SK-N-SH (cell line): Measurements from ENCODE around the gene TIMM21. TPM values are rescaled to one million over a fixed set of nuclear protein-coding genes. Genes with fewer than 3 reads are reported as not detected.

ENCODE experiments used
- CTCF ChIA-PET: fragments of 300-600, 350-600 bp; formaldehyde crosslinking; extraction: SDS; loops from one replicate; lab custom pipeline; 2021; lab: Yijun Ruan, JAX
- POLR2A ChIA-PET: fragments of 350-600 bp; sonication (Branson Sonifier 250); formaldehyde crosslinking; extraction: SDS; loops from one replicate; lab custom pipeline; 2020; ENCODE audit warnings: antibody characterized with exemption, inconsistent platforms; lab: Yijun Ruan, JAX
- DNase-seq: peaks from one replicate; pipeline ENCODE4 v3.0.0; 2012
- H2AFZ ChIP-seq: fragments of 200-600 bp; sonication (generic); 2 replicates; pipeline ENCODE4 v1.8.1; 2016; ENCODE audit warnings: antibody characterized with exemption, mild to moderate bottlenecking, low read depth
- H3F3A ChIP-seq: fragments of 200-600 bp; sonication (generic); replicated peaks from 2 replicates; pipeline ENCODE3; 2016; ENCODE audit warnings: antibody characterized with exemption, mild to moderate bottlenecking; ENCODE audit not compliant: insufficient read depth
- H3K27ac ChIP-seq, 2 experiments: fragments of 200-500 bp in 1 of 2; fragments of 200-600 bp in 1 of 2; sonication (Bioruptor generic) in 1 of 2; sonication (generic), shearing (Covaris generic) in 1 of 2; 2 replicates each; pipeline versions ENCODE4 v1.5.1 to v1.6.1; 2014 to 2016; ENCODE audit warnings: low read depth in 2 of 2, inconsistent platforms in 1 of 2, low read length in 1 of 2, mild to moderate bottlenecking in 1 of 2, mixed read lengths in 1 of 2
- H3K27me3 ChIP-seq: fragments of 200-600 bp; sonication (generic), shearing (Covaris generic); 2 replicates; pipeline ENCODE4 v1.6.1; 2016; ENCODE audit warnings: mixed run types; ENCODE audit not compliant: insufficient read depth
- H3K36me3 ChIP-seq, 2 experiments: fragments of 200-500 bp in 1 of 2; fragments of 200-600 bp in 1 of 2; sonication (Bioruptor generic) in 1 of 2; sonication (generic) in 1 of 2; replicated peaks in 1 of 2; 2 replicates each; pipeline versions ENCODE3 to v1.5.1; 2014 to 2016; ENCODE audit warnings: low read length in 1 of 2, mild to moderate bottlenecking in 1 of 2; ENCODE audit not compliant: insufficient read depth in 2 of 2, control insufficient read depth in 1 of 2
- H3K4me1 ChIP-seq, 2 experiments: fragments of 200-500 bp in 1 of 2; fragments of 200-600 bp in 1 of 2; sonication (Bioruptor generic) in 1 of 2; sonication (generic), shearing (Covaris generic) in 1 of 2; 2 replicates each; pipeline versions ENCODE4 v1.5.1 to v1.6.1; 2014 to 2016; ENCODE audit warnings: low read depth in 1 of 2, low read length in 1 of 2, mixed run types in 1 of 2; ENCODE audit not compliant: insufficient read depth in 2 of 2, control insufficient read depth in 1 of 2
- H3K4me2 ChIP-seq: fragments of 200-600 bp; sonication (generic), shearing (Covaris generic); 2 replicates; pipeline ENCODE4 v1.6.1; 2017; ENCODE audit warnings: mixed run types
- H3K4me3 ChIP-seq, 2 experiments: fragments of 200-500 bp in 1 of 2; fragments of 200-600 bp in 1 of 2; sonication (Bioruptor generic) in 1 of 2; sonication (generic), shearing (Covaris generic) in 1 of 2; 2 replicates each; pipeline versions ENCODE4 v1.5.1 to v1.8.1; 2014 to 2016; ENCODE audit warnings: low read depth in 2 of 2, inconsistent platforms in 1 of 2, low read length in 1 of 2, mild to moderate bottlenecking in 1 of 2, mixed read lengths in 1 of 2, moderate library complexity in 1 of 2
- H3K79me2 ChIP-seq: fragments of 200-600 bp; sonication (generic); 2 replicates; pipeline ENCODE4 v1.8.1; 2017; ENCODE audit warnings: mild to moderate bottlenecking; ENCODE audit not compliant: insufficient read depth
- H3K9ac ChIP-seq: fragments of 200-600 bp; sonication (generic); 2 replicates; pipeline ENCODE4 v1.6.1; 2017; ENCODE audit warnings: mixed run types
- H3K9me2 ChIP-seq: fragments of 200-600 bp; sonication (generic); 2 replicates; pipeline ENCODE4 v1.6.1; 2017; ENCODE audit warnings: mixed run types
- H3K9me3 ChIP-seq: fragments of 200-600 bp; sonication (generic); 2 replicates; pipeline ENCODE4 v1.6.1; 2017; ENCODE audit warnings: mixed run types, mild to moderate bottlenecking, moderate library complexity
- H4K20me1 ChIP-seq: fragments of 200-600 bp; sonication (generic); 2 replicates; pipeline ENCODE4 v1.6.1; 2017; ENCODE audit warnings: mild to moderate bottlenecking, mixed run types; ENCODE audit not compliant: insufficient read depth
- CHD2 ChIP-seq: fragments of 150-350 bp; IDR thresholded peaks from 2 replicates; pipeline ENCODE4 v1.6.1; 2018; ENCODE audit warnings: low read length; ENCODE audit not compliant: partially characterized antibody
- FOSL2 ChIP-seq: IDR thresholded peaks from 2 replicates; pipeline ENCODE4 v1.4.0; 2012; ENCODE audit warnings: low read depth, mild to moderate bottlenecking, moderate library complexity, borderline replicate concordance
- FOXM1 ChIP-seq: IDR thresholded peaks from 2 replicates; pipeline ENCODE4 v1.4.0; 2012; ENCODE audit warnings: low read depth, mild to moderate bottlenecking
- GATA2 ChIP-seq: sonication (generic); formaldehyde crosslinking; IDR thresholded peaks from 2 replicates; pipeline ENCODE4 v1.5.0; 2020; ENCODE audit warnings: mild to moderate bottlenecking, missing genetic modification reagents
- MEF2A ChIP-seq: IDR thresholded peaks from 2 replicates; pipeline ENCODE4 v1.4.0; 2012; ENCODE audit warnings: low read depth, borderline replicate concordance
- RCOR1 ChIP-seq: fragments of 150-350 bp; IDR thresholded peaks from 2 replicates; pipeline ENCODE4 v1.6.1; 2017; ENCODE audit warnings: antibody characterized with exemption, low read length
- RFX5 ChIP-seq: IDR thresholded peaks from 2 replicates; pipeline ENCODE4 v1.6.1; 2012; ENCODE audit warnings: mild to moderate bottlenecking, improper control_type of control experiment, low read length
- TCF12 ChIP-seq: IDR thresholded peaks from 2 replicates; pipeline ENCODE4 v1.4.0; 2012
- WGBS: methylation state at CpG from one replicate; pipeline ENCODE4 v1.1.6; 2017; ENCODE audit warnings: low lambda C conversion rate; 5-methylcytosine and 5-hydroxymethylcytosine counted together
- polyA plus RNA-seq, 3 experiments: library from polyadenylated mRNA; depleted of rRNA; stranded (reverse); fragments of >200 nt; gene quantifications; 2 replicates each; pipeline ENCODE4 v1.2.3, GENCODE V29; 2012
- TF ChIP-seq, protein P1 (sequence below): IDR thresholded peaks from 2 replicates; pipeline ENCODE4 v1.6.1; 2012; ENCODE audit warnings: mild to moderate bottlenecking, low read depth, low read length, moderate library complexity
- TF ChIP-seq, protein P2 (sequence below): IDR thresholded peaks from 2 replicates; pipeline ENCODE4 v1.4.0; 2012; ENCODE audit warnings: low read depth
- TF ChIP-seq, protein P3 (sequence below): fragments of 200-600 bp; sonication (generic); IDR thresholded peaks from 2 replicates; pipeline ENCODE4 v1.6.1; 2017; ENCODE audit warnings: antibody characterized with exemption, mild to moderate bottlenecking, moderate library complexity
- TF ChIP-seq, protein P4 (sequence below): IDR thresholded peaks from 2 replicates; pipeline ENCODE4 v1.4.0; 2012; ENCODE audit warnings: low read depth, borderline replicate concordance

TIMM21 gene
- polyA plus RNA-seq, 1 of the 3 experiments (the other 2 are of a cell fraction), result 27.6 TPM

DNA sequence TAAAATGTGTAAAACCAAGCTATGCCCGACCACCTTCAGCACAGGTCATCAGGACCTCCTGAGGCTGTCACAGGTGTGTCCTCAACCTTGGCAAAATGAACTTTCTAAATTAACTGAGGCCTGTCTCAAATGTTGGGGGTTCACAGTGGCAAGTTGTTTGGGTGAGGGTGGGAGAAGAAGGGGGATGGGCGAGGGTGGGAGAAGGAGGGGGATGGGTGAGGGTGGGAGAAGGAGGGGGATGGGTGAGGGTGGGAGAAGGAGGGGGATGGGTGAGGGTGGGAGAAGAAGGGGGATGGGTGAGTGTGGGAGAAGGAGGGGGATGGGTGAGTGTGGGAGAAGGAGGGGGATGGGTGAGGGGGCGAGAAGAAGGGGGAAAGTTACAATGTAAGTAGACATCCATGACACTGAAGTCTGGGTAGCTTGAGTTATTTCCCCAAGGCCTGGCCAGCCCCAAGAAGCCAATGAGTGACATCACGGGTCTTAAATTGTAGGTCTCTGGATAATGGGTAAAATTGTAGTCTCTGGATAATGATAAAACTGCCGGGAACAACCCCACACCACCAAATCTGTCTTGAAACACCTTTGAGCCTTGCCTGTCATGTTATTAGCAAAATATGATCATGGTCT, 56.3 kb downstream of the TIMM21 start:
- ChIA-PET CTCF (interaction anchor here (4.0 kb wide), 1 partner anchor 138 kb away, joined by 26 read pairs; no protein-coding TSS in a partner anchor), POLR2A (no interaction called here)
- H3F3A ChIP-seq, result no peaks in the 10 kb centered on the region
- no peaks in the 10 kb centered on the region for H3K36me3 ChIP-seq
- no peaks in the 10 kb centered on the region for H3K9me3 ChIP-seq
- no peak overlapping the region for H3K27ac ChIP-seq
- WGBS, result 24% methylated on average over 5 of the region's 5 CpGs
- no peak overlapping the region for H3K9ac ChIP-seq
- no peaks in the 10 kb centered on the region for H3K79me2 ChIP-seq
- H3K9me2 ChIP-seq, result no peaks in the 10 kb centered on the region
- DNase-seq, result no peak
- no peaks in the 10 kb centered on the region for H4K20me1 ChIP-seq
- H3K4me3 ChIP-seq, result no peak overlapping the region
- H3K4me2 ChIP-seq, result no peak overlapping the region
- peaks cover 16% of the 10 kb centered on the region for H3K27me3 ChIP-seq
- no peaks in the 10 kb centered on the region for H3K4me1 ChIP-seq
- TF ChIP-seq TCF12 (no peak), CHD2 (no peak), FOXM1 (no peak), GATA2 (CRISPR knock-in tag) (no peak), RCOR1 (no peak), RFX5 (no peak), FOSL2 (no peak), MEF2A (no peak)
- TF ChIP-seq, protein P1, sequence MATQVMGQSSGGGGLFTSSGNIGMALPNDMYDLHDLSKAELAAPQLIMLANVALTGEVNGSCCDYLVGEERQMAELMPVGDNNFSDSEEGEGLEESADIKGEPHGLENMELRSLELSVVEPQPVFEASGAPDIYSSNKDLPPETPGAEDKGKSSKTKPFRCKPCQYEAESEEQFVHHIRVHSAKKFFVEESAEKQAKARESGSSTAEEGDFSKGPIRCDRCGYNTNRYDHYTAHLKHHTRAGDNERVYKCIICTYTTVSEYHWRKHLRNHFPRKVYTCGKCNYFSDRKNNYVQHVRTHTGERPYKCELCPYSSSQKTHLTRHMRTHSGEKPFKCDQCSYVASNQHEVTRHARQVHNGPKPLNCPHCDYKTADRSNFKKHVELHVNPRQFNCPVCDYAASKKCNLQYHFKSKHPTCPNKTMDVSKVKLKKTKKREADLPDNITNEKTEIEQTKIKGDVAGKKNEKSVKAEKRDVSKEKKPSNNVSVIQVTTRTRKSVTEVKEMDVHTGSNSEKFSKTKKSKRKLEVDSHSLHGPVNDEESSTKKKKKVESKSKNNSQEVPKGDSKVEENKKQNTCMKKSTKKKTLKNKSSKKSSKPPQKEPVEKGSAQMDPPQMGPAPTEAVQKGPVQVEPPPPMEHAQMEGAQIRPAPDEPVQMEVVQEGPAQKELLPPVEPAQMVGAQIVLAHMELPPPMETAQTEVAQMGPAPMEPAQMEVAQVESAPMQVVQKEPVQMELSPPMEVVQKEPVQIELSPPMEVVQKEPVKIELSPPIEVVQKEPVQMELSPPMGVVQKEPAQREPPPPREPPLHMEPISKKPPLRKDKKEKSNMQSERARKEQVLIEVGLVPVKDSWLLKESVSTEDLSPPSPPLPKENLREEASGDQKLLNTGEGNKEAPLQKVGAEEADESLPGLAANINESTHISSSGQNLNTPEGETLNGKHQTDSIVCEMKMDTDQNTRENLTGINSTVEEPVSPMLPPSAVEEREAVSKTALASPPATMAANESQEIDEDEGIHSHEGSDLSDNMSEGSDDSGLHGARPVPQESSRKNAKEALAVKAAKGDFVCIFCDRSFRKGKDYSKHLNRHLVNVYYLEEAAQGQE, result no peak
- TF ChIP-seq, protein P2, sequence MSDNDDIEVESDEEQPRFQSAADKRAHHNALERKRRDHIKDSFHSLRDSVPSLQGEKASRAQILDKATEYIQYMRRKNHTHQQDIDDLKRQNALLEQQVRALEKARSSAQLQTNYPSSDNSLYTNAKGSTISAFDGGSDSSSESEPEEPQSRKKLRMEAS, result no peak
- TF ChIP-seq, protein P3, sequence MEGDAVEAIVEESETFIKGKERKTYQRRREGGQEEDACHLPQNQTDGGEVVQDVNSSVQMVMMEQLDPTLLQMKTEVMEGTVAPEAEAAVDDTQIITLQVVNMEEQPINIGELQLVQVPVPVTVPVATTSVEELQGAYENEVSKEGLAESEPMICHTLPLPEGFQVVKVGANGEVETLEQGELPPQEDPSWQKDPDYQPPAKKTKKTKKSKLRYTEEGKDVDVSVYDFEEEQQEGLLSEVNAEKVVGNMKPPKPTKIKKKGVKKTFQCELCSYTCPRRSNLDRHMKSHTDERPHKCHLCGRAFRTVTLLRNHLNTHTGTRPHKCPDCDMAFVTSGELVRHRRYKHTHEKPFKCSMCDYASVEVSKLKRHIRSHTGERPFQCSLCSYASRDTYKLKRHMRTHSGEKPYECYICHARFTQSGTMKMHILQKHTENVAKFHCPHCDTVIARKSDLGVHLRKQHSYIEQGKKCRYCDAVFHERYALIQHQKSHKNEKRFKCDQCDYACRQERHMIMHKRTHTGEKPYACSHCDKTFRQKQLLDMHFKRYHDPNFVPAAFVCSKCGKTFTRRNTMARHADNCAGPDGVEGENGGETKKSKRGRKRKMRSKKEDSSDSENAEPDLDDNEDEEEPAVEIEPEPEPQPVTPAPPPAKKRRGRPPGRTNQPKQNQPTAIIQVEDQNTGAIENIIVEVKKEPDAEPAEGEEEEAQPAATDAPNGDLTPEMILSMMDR, result no peak
- TF ChIP-seq, protein P4, sequence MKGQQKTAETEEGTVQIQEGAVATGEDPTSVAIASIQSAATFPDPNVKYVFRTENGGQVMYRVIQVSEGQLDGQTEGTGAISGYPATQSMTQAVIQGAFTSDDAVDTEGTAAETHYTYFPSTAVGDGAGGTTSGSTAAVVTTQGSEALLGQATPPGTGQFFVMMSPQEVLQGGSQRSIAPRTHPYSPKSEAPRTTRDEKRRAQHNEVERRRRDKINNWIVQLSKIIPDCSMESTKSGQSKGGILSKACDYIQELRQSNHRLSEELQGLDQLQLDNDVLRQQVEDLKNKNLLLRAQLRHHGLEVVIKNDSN, result no peak
- H2AFZ ChIP-seq, result no peak overlapping the region

Other genes starting within 250 kb of the TIMM21 start
- gene FBXO15, start 689 bp upstream of the TIMM21 start, polyA plus RNA-seq (2012; rRNA removed), result 0.62 and 0.70 TPM in 2 replicates
- 39.0 and 42.1 TPM in 2 replicates for gene CYB5A, start 143.4 kb downstream of the TIMM21 start, polyA plus RNA-seq (2012; rRNA removed)
- gene C18orf63, start 167.3 kb downstream of the TIMM21 start, polyA plus RNA-seq (2012; rRNA removed), result not detected in 2 replicates